ENCODE data around the gene SH3BP4. TPM values are rescaled to one million over a fixed set of nuclear protein-coding genes. Genes with fewer than 3 reads are reported as not detected.

The SH3BP4 gene
- total RNA-seq, 1 donor from 2014 or later, result 51.9 TPM

- H3K27me3 Mint-ChIP-seq (ENCODE audit: low read depth), result no peaks in the 10 kb centered on the region
- H3K4me3 Mint-ChIP-seq (ENCODE audit: unreplicated experiment), result no peak overlapping the region
- H3K9me3 Mint-ChIP-seq (ENCODE audit: low read depth), result no peaks in the 10 kb centered on the region
- peaks cover 41% of the 10 kb centered on the region for H3K36me3 Mint-ChIP-seq (ENCODE audit: low read depth)
- no peak overlapping the region for H3K27ac Mint-ChIP-seq (ENCODE audit: unreplicated experiment)
- no peak for DNase-seq (ENCODE audit: low spot score)
- no peak for TF ChIP-seq CTCF (IDR thresholded peaks at IDR 0.05)
- H3K4me1 Mint-ChIP-seq (ENCODE audit: low read depth), result peaks cover 2% of the 10 kb centered on the region
Observed at GRCh38 chr2:235041221-235041917, 89.6 kb downstream of the SH3BP4 start.

- no peak for DNase-seq (ENCODE audit: low spot score)
- Mint-ChIP-seq H3K27ac (ENCODE audit: unreplicated experiment) (no peak overlapping the region), H3K4me1 (ENCODE audit: low read depth) (peaks cover 2% of the 10 kb centered on the region), H3K27me3 (ENCODE audit: low read depth) (no peaks in the 10 kb centered on the region), H3K9me3 (ENCODE audit: low read depth) (no peaks in the 10 kb centered on the region), H3K36me3 (ENCODE audit: low read depth) (peaks cover 47% of the 10 kb centered on the region), H3K4me3 (ENCODE audit: unreplicated experiment) (no peak overlapping the region)
- no peak for TF ChIP-seq CTCF (IDR thresholded peaks at IDR 0.05)
Observed at GRCh38 chr2:235041918-235042575, 90.2 kb downstream of the SH3BP4 start.

GRCh38 chr2:235042576-235043515, 91.0 kb downstream of the SH3BP4 start:
- no peak for TF ChIP-seq CTCF (IDR thresholded peaks at IDR 0.05)
- no peak for DNase-seq (ENCODE audit: low spot score)
- Mint-ChIP-seq H3K27me3 (ENCODE audit: low read depth) (no peaks in the 10 kb centered on the region), H3K4me3 (ENCODE audit: unreplicated experiment) (no peak overlapping the region), H3K9me3 (ENCODE audit: low read depth) (no peaks in the 10 kb centered on the region), H3K27ac (ENCODE audit: unreplicated experiment) (no peak overlapping the region), H3K36me3 (ENCODE audit: low read depth) (peaks cover 48% of the 10 kb centered on the region), H3K4me1 (ENCODE audit: low read depth) (peaks cover 2% of the 10 kb centered on the region)

- Mint-ChIP-seq H3K36me3 (ENCODE audit: low read depth) (peaks cover 48% of the 10 kb centered on the region), H3K27ac (ENCODE audit: unreplicated experiment) (no peak overlapping the region), H3K4me1 (ENCODE audit: low read depth) (peaks cover 8% of the 10 kb centered on the region), H3K4me3 (ENCODE audit: unreplicated experiment) (no peak overlapping the region), H3K9me3 (ENCODE audit: low read depth) (no peaks in the 10 kb centered on the region), H3K27me3 (ENCODE audit: low read depth) (no peaks in the 10 kb centered on the region)
- DNase-seq (ENCODE audit: low spot score), result no peak
- TF ChIP-seq CTCF (IDR thresholded peaks at IDR 0.05), result no peak
Observed at GRCh38 chr2:235043762-235044500, 92.1 kb downstream of the SH3BP4 start.
